ENCODE data around the gene LRR1. TPM values are rescaled to one million over a fixed set of nuclear protein-coding genes. Genes with fewer than 3 reads are reported as not detected.
A peak's percentile ranks its signal among the peaks of the same experiment; 100 is the strongest.

Gene LRR1, protein sequence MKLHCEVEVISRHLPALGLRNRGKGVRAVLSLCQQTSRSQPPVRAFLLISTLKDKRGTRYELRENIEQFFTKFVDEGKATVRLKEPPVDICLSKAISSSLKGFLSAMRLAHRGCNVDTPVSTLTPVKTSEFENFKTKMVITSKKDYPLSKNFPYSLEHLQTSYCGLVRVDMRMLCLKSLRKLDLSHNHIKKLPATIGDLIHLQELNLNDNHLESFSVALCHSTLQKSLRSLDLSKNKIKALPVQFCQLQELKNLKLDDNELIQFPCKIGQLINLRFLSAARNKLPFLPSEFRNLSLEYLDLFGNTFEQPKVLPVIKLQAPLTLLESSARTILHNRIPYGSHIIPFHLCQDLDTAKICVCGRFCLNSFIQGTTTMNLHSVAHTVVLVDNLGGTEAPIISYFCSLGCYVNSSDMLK
- polyA plus RNA-seq = 1 to 10 TPM; 4.3 to 9.0 TPM

- Histone ChIP-seq H3K27ac (ENCODE audit: low read depth in 2 of 2, low read length in 1 of 2) (peak within 1 kb of the TSS; percentile 92 to 99), H3K4me3 (ENCODE audit: low read depth in 1 of 2, low read length in 2 of 2) (peak within 1 kb of the TSS; percentile 71 to 91), H3K27me3 (ENCODE audit: control insufficient read depth in 1 of 2, insufficient read depth in 2 of 2, low read length in 2 of 2) (no peaks in the 10 kb centered on the region), H3K9me3 (ENCODE audit: control insufficient read depth in 2 of 2, insufficient read depth in 1 of 2, low read depth in 1 of 2, low read length in 1 of 2) (no peaks in the 10 kb centered on the region), H3K4me1 (ENCODE audit: control insufficient read depth in 2 of 2, insufficient read depth in 2 of 2, low read length in 1 of 2) (no peaks in the 10 kb centered on the region), H3K36me3 (ENCODE audit: control insufficient read depth in 2 of 2, insufficient read depth in 2 of 2, low read length in 1 of 2) (no peaks in the 10 kb centered on the region)
- WGBS, 2 donors = 0 to 1% methylated on average over 77 of the region's 77 CpGs
These were observed at the start of gene LRR1 for GRCh38 chr14:49598485-49599300. Gene LRR1 (plus strand): TSS chr14:49598940. CDS start chr14:49599021, 81 bp downstream.

DNA sequence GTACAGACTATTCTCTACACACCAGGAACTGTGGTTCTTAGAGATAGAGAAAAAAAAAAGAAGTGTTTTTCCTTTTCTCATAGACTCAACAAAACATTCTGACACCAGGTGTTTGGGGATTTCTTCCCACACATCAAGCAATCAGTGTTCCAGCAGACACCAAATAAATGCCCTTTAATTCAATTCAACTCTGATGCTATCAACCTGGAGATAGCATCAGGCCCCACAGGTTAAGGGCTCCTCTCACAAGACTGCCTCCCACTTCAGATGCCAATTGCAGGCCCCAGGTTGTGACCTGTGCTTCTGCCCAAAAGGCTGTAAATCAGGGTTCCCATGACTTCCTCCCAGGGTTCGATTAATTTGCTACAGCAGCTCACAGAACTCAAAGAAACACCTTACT is 49.3 kb upstream of the LRR1 start:
- Histone ChIP-seq H3K4me1 (ENCODE audit: control insufficient read depth in 2 of 2, insufficient read depth in 2 of 2, low read length in 1 of 2) (no peaks in the 10 kb centered on the region), H3K36me3 (ENCODE audit: control insufficient read depth in 2 of 2, insufficient read depth in 2 of 2, low read length in 1 of 2) (no peaks in the 10 kb centered on the region), H3K27me3 (ENCODE audit: control insufficient read depth in 1 of 2, insufficient read depth in 2 of 2, low read length in 2 of 2) (no peaks in the 10 kb centered on the region), H3K27ac (ENCODE audit: low read depth in 2 of 2, low read length in 1 of 2) (no peak overlapping the region), H3K9me3 (ENCODE audit: control insufficient read depth in 2 of 2, insufficient read depth in 1 of 2, low read depth in 1 of 2, low read length in 1 of 2) (no peaks in the 10 kb centered on the region), H3K4me3 (ENCODE audit: low read depth in 1 of 2, low read length in 2 of 2) (no peak overlapping the region)
- WGBS, 2 donors = 65 to 77% methylated on average over 1 of the region's 1 CpG

DNA sequence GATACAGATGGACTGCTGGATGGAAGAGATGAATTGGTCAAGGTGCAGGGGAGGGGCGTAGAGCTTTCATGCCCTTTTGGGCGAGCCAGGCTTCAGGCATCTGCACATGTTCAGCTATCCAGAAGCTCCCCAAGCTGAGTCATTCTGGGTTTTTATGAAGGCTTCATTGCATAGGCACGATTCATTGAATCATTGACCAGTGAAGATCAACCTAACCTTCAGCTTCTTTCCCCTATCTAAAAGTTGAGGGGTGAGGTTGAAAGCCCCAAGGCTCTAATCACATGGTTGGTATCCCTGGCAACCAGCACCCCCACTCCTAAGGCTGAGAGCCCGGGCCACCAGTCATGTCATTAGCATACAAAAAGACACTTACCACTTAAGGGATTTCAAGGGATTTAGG is 48.9 kb upstream of the LRR1 start:
- no peaks in the 10 kb centered on the region for H3K9me3 ChIP-seq (ENCODE audit: control insufficient read depth in 2 of 2, insufficient read depth in 1 of 2, low read depth in 1 of 2, low read length in 1 of 2)
- no peak overlapping the region for H3K4me3 ChIP-seq (ENCODE audit: low read depth in 1 of 2, low read length in 2 of 2)
- WGBS, 2 donors = 52 to 71% methylated on average over 4 of the region's 4 CpGs
- H3K27ac ChIP-seq (ENCODE audit: low read depth in 2 of 2, low read length in 1 of 2) = no peak overlapping the region
- H3K27me3 ChIP-seq (ENCODE audit: control insufficient read depth in 1 of 2, insufficient read depth in 2 of 2, low read length in 2 of 2) = no peaks in the 10 kb centered on the region
- no peaks in the 10 kb centered on the region for H3K36me3 ChIP-seq (ENCODE audit: control insufficient read depth in 2 of 2, insufficient read depth in 2 of 2, low read length in 1 of 2)
- no peaks in the 10 kb centered on the region for H3K4me1 ChIP-seq (ENCODE audit: control insufficient read depth in 2 of 2, insufficient read depth in 2 of 2, low read length in 1 of 2)

DNA sequence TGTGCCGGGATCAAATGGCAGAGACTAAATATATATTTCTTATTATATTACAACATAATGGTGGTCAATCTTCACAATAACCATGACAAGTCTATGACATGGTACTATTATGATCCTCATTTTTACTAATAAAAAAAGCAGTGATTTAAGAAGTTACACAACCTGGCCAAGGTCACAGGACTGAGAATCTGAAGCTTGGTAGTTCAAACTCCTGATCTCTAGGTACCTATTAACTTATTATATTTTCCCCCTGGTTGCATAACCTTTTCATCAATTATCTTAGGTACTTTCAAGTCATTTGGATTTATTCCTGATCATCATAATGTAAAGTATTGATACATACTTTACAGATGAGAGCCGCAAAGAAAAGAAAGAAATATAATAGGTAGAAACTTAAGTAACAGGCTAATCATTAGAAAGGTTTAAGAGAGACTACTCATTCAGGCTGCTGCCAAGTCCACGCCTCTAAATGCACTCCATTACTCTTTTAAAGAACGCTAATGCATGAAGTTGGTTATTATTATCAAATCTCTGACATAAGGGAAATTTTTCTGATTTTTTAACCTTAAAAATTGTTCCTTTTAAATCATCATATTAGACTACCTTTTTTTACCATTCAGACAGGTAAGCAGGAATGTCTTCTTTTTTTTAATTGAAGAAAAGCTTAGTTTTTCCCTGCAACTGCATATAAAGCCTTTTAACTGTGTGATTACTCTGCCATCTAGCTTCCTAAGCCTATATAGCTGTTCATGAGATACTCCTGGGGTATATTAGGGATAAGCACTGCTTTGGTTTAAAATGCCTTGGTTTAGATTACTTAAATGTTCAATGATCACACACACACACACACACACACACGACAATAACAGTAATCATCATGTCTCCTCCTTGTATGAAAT is 48.2 kb upstream of the LRR1 start:
- H3K36me3 ChIP-seq (ENCODE audit: control insufficient read depth in 2 of 2, insufficient read depth in 2 of 2, low read length in 1 of 2) = no peaks in the 10 kb centered on the region
- H3K4me3 ChIP-seq (ENCODE audit: low read depth in 1 of 2, low read length in 2 of 2) = no peak overlapping the region
- no peak overlapping the region for H3K27ac ChIP-seq (ENCODE audit: low read depth in 2 of 2, low read length in 1 of 2)
- H3K9me3 ChIP-seq (ENCODE audit: control insufficient read depth in 2 of 2, insufficient read depth in 1 of 2, low read depth in 1 of 2, low read length in 1 of 2) = no peaks in the 10 kb centered on the region
- 54 to 56% methylated on average over 5 of the region's 5 CpGs for WGBS, 2 donors
- H3K4me1 ChIP-seq (ENCODE audit: control insufficient read depth in 2 of 2, insufficient read depth in 2 of 2, low read length in 1 of 2) = no peaks in the 10 kb centered on the region
- H3K27me3 ChIP-seq (ENCODE audit: control insufficient read depth in 1 of 2, insufficient read depth in 2 of 2, low read length in 2 of 2) = no peaks in the 10 kb centered on the region

GRCh38 chr14:49551569-49551968 is 47.2 kb upstream of the LRR1 start:
- WGBS, 2 donors = 85 to 88% methylated on average over 2 of the region's 2 CpGs
- no peaks in the 10 kb centered on the region for H3K4me1 ChIP-seq (ENCODE audit: control insufficient read depth in 2 of 2, insufficient read depth in 2 of 2, low read length in 1 of 2)

DNA sequence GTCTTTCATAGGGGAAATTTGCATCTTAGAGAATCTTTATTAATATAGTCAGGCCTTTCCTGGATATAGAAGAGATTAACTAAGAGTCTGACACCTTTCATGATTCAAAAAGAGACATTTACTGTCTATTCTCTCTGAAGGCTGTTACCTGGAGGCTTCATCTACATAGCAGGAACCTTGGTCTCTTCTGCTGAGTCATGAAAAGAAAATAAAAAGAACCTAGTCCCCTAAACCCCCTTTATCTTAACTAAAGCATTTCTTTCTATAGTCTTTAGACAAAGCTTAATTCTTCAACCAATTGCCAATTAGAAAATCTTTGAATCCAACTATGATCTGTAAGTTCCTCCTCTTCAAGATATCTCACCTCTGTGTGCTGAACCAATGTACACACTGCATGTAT is 45.6 kb upstream of the LRR1 start:
- no peaks in the 10 kb centered on the region for H3K9me3 ChIP-seq (ENCODE audit: control insufficient read depth in 2 of 2, insufficient read depth in 1 of 2, low read depth in 1 of 2, low read length in 1 of 2)
- H3K4me3 ChIP-seq (ENCODE audit: low read depth in 1 of 2, low read length in 2 of 2) = no peak overlapping the region
- H3K4me1 ChIP-seq (ENCODE audit: control insufficient read depth in 2 of 2, insufficient read depth in 2 of 2, low read length in 1 of 2) = no peaks in the 10 kb centered on the region
- no peak overlapping the region for H3K27ac ChIP-seq (ENCODE audit: low read depth in 2 of 2, low read length in 1 of 2)
- H3K36me3 ChIP-seq (ENCODE audit: control insufficient read depth in 2 of 2, insufficient read depth in 2 of 2, low read length in 1 of 2) = no peaks in the 10 kb centered on the region
- no peaks in the 10 kb centered on the region for H3K27me3 ChIP-seq (ENCODE audit: control insufficient read depth in 1 of 2, insufficient read depth in 2 of 2, low read length in 2 of 2)

More at GRCh38 chr14:49551569-49551968, 47.2 kb upstream of the LRR1 start:
- H3K36me3 ChIP-seq (ENCODE audit: control insufficient read depth in 2 of 2, insufficient read depth in 2 of 2, low read length in 1 of 2) = no peaks in the 10 kb centered on the region
- no peak overlapping the region for H3K4me3 ChIP-seq (ENCODE audit: low read depth in 1 of 2, low read length in 2 of 2)
- H3K9me3 ChIP-seq (ENCODE audit: control insufficient read depth in 2 of 2, insufficient read depth in 1 of 2, low read depth in 1 of 2, low read length in 1 of 2) = no peaks in the 10 kb centered on the region
- H3K27me3 ChIP-seq (ENCODE audit: control insufficient read depth in 1 of 2, insufficient read depth in 2 of 2, low read length in 2 of 2) = no peaks in the 10 kb centered on the region
- no peak overlapping the region for H3K27ac ChIP-seq (ENCODE audit: low read depth in 2 of 2, low read length in 1 of 2)

DNA sequence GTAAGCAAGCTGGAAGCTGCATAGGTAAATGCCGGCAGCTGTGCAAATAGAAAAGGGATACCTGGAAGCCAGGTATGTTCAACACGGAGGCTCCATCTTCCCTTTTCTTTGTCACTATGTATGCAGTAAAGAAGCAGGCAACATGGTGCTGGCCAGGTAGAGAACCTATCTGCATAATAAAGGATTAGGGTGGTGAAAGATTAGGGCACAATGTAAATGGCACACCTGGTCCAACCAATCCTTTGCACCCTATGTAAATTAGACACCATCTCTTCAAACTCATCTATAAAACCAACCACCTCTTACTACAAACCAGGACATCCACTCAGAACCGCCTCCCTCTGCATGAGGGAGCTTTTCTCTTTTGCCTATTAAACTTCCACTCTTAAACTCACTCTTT is 44.8 kb upstream of the LRR1 start:
- Histone ChIP-seq H3K36me3 (ENCODE audit: control insufficient read depth in 2 of 2, insufficient read depth in 2 of 2, low read length in 1 of 2) (no peaks in the 10 kb centered on the region), H3K27me3 (ENCODE audit: control insufficient read depth in 1 of 2, insufficient read depth in 2 of 2, low read length in 2 of 2) (no peaks in the 10 kb centered on the region), H3K9me3 (ENCODE audit: control insufficient read depth in 2 of 2, insufficient read depth in 1 of 2, low read depth in 1 of 2, low read length in 1 of 2) (no peaks in the 10 kb centered on the region), H3K4me1 (ENCODE audit: control insufficient read depth in 2 of 2, insufficient read depth in 2 of 2, low read length in 1 of 2) (no peaks in the 10 kb centered on the region), H3K4me3 (ENCODE audit: low read depth in 1 of 2, low read length in 2 of 2) (no peak overlapping the region), H3K27ac (ENCODE audit: low read depth in 2 of 2, low read length in 1 of 2) (no peak overlapping the region)
- WGBS, 2 donors = 59 to 62% methylated on average over 3 of the region's 3 CpGs

GRCh38 chr14:49559979-49560768 is 38.6 kb upstream of the LRR1 start:
- Histone ChIP-seq H3K4me1 (ENCODE audit: control insufficient read depth in 2 of 2, insufficient read depth in 2 of 2, low read length in 1 of 2) (no peaks in the 10 kb centered on the region), H3K9me3 (ENCODE audit: control insufficient read depth in 2 of 2, insufficient read depth in 1 of 2, low read depth in 1 of 2, low read length in 1 of 2) (no peaks in the 10 kb centered on the region), H3K36me3 (ENCODE audit: control insufficient read depth in 2 of 2, insufficient read depth in 2 of 2, low read length in 1 of 2) (no peaks in the 10 kb centered on the region), H3K4me3 (ENCODE audit: low read depth in 1 of 2, low read length in 2 of 2) (no peak overlapping the region), H3K27ac (ENCODE audit: low read depth in 2 of 2, low read length in 1 of 2) (no peak overlapping the region), H3K27me3 (ENCODE audit: control insufficient read depth in 1 of 2, insufficient read depth in 2 of 2, low read length in 2 of 2) (no peaks in the 10 kb centered on the region)
- 79 to 80% methylated on average over 6 of the region's 6 CpGs for WGBS, 2 donors

GRCh38 chr14:49566714-49567113 is 32.0 kb upstream of the LRR1 start:
- Histone ChIP-seq H3K27ac (ENCODE audit: low read depth in 2 of 2, low read length in 1 of 2) (no peak overlapping the region), H3K4me3 (ENCODE audit: low read depth in 1 of 2, low read length in 2 of 2) (no peak overlapping the region), H3K27me3 (ENCODE audit: control insufficient read depth in 1 of 2, insufficient read depth in 2 of 2, low read length in 2 of 2) (no peaks in the 10 kb centered on the region), H3K4me1 (ENCODE audit: control insufficient read depth in 2 of 2, insufficient read depth in 2 of 2, low read length in 1 of 2) (no peaks in the 10 kb centered on the region), H3K9me3 (ENCODE audit: control insufficient read depth in 2 of 2, insufficient read depth in 1 of 2, low read depth in 1 of 2, low read length in 1 of 2) (peaks cover 0 to 2% of the 10 kb centered on the region in 2 donors), H3K36me3 (ENCODE audit: control insufficient read depth in 2 of 2, insufficient read depth in 2 of 2, low read length in 1 of 2) (no peaks in the 10 kb centered on the region)
- WGBS, 2 donors = 88 to 92% methylated on average over 12 of the region's 12 CpGs

Measured in esophagus (tissue), 2 donors.